ENCODE measurements around the gene THOC5.

The THOC5 gene

GRCh38 chr22:29530716-29531115 is 22.8 kb downstream of the THOC5 start:
- H3K4me3 ChIP-seq (replicated peaks; ENCODE audit: low read depth, low read length), result no peak overlapping the region
- no peak for DNase-seq (ENCODE audit: extremely low read depth, low read depth)
- TF ChIP-seq CTCF (IDR thresholded peaks at IDR 0.05; ENCODE audit: low read depth, low read length, missing control alignments), result no peak

- no peak overlapping the region for H3K4me3 ChIP-seq (replicated peaks; ENCODE audit: low read depth, low read length)
- no peak for TF ChIP-seq CTCF (IDR thresholded peaks at IDR 0.05; ENCODE audit: low read depth, low read length, missing control alignments)
- no peak for DNase-seq (ENCODE audit: extremely low read depth, low read depth)
These were observed 25.4 kb downstream of the THOC5 start for GRCh38 chr22:29528144-29528543.

- no peak overlapping the region for H3K4me3 ChIP-seq (replicated peaks; ENCODE audit: low read depth, low read length)
- peak; percentile 38 for TF ChIP-seq CTCF (IDR thresholded peaks at IDR 0.05; ENCODE audit: low read depth, low read length, missing control alignments)
- DNase-seq (ENCODE audit: extremely low read depth, low read depth), result no peak
These were observed 28.9 kb downstream of the THOC5 start for GRCh38 chr22:29524442-29525191.

- H3K4me3 ChIP-seq (replicated peaks; ENCODE audit: low read depth, low read length), result no peak overlapping the region
- DNase-seq (ENCODE audit: extremely low read depth, low read depth), result no peak
- no peak for TF ChIP-seq CTCF (IDR thresholded peaks at IDR 0.05; ENCODE audit: low read depth, low read length, missing control alignments)
These were observed 29.8 kb downstream of the THOC5 start for GRCh38 chr22:29523761-29524160.

GRCh38 chr22:29521526-29521925 is 32.0 kb downstream of the THOC5 start:
- no peak for TF ChIP-seq CTCF (IDR thresholded peaks at IDR 0.05; ENCODE audit: low read depth, low read length, missing control alignments)
- no peak for DNase-seq (ENCODE audit: extremely low read depth, low read depth)
- H3K4me3 ChIP-seq (replicated peaks; ENCODE audit: low read depth, low read length), result no peak overlapping the region

- no peak overlapping the region for H3K4me3 ChIP-seq (replicated peaks; ENCODE audit: low read depth, low read length)
- DNase-seq (ENCODE audit: extremely low read depth, low read depth), result peak; percentile 6
- TF ChIP-seq CTCF (IDR thresholded peaks at IDR 0.05; ENCODE audit: low read depth, low read length, missing control alignments), result no peak
These were observed 32.7 kb downstream of the THOC5 start for GRCh38 chr22:29520851-29521250.

- TF ChIP-seq CTCF (IDR thresholded peaks at IDR 0.05; ENCODE audit: low read depth, low read length, missing control alignments), result no peak
- no peak overlapping the region for H3K4me3 ChIP-seq (replicated peaks; ENCODE audit: low read depth, low read length)
- no peak for DNase-seq (ENCODE audit: extremely low read depth, low read depth)
These were observed 33.6 kb downstream of the THOC5 start for GRCh38 chr22:29519996-29520395.

Data from HFF-Myc (cell line).